Stimulated activated CD8-positive, alpha-beta memory T cell treated with anti-CD3 and anti-CD28 coated beads, Interleukin-15, amount 100 ng/mL, for 24 hours (primary cell): ENCODE data around the gene ADAMTS14.

ENCODE experiments used
- DNase-seq: peaks from one replicate; pipeline ENCODE4 v3.0.0-alpha.2; 2020; ENCODE audit warnings: low read depth

The ADAMTS14 gene

DNA sequence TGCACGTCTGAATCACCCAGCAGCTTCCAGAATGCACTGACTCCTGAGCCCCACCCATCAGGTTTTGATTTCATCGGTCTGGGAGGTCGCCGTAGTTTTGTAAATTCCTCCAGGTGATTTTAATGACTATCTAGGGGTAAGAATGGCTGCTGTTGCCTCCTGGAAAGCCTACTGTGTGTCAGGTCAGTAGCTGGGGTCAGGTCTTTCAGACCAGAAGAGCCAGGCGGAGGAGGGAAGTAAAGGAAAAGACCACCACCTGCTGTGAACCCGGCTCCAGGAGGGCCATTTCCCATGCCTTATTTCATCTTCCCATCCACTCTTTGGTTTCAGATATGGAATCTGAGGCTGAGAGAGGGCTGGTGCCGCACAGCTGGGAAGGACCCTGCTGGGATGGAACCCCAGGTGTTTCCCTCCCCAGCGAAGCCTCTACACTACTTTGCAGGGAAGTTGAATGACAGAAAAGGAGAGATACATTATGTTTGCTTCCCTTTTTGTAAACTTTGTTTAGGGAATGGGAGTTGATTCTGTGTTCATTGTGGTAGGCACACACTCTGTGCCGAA lies 19.8 kb downstream of the ADAMTS14 start:
- no peak for DNase-seq

DNA sequence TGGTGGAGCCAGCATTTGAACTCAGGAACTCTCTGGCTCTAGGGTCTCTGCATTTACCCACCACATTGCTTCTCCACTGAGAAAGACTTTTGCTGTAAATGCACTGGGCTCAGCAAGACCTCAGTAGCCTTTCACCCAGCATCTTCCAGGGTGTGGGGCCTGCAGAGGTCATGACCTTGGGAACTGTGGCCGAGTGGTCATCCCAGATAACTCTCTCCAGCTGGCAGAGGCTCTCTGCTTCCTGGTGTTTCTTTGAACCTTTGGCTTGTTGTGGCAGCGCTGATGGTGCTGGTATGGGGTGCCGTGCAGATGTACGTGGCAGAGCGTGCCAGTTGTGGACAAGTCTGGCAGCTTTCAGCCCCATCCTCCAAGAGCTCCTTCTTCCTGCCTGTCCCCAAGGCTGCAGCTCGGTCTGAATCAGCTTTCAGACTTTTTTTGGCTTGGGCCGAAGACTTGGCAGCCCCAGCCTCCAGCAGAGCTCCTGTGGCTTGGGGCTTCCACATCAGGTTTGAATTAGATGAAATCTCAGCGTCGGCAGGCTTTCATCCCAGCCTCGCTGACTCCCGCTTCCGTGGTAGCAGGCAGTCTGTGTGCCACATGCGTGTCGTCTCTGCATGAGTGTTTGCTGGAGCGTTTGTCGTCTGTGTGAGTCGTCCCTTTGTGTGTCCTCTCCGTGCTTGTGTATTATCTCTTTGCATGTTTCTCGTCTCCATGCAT lies 21.5 kb downstream of the ADAMTS14 start:
- no peak for DNase-seq

DNA sequence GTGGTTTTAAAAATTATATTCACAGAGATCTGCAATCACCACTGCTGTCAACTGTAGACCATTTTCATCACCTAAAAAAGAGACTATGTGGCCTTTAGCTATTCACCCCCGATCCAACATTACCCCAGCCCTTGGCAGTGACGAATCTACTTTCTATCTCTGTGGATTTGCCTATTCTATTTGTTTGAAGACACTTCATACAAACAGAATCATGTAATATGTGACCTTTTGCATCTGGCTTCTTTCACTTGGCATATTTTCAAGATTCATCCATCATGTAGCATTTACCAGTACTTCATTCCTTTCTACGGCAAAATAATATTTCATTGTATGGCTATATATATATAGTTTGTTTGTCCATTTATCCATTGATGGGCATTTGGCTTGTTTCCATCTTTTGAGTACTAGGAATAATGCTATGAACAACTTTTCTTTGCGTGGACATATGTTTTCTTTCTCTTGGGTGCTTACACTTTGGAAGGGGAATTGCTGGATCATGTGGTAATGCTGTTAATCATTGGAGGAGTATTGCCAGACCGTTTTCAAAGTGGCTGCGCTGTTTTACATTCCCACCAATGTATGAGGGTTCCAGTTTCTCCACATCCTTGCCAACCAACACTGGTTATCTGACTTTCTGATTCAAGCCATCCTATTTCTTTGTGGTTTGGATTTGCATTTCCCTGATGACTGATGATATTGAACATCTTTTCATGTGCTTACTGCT lies 22.3 kb downstream of the ADAMTS14 start:
- no peak for DNase-seq

DNA sequence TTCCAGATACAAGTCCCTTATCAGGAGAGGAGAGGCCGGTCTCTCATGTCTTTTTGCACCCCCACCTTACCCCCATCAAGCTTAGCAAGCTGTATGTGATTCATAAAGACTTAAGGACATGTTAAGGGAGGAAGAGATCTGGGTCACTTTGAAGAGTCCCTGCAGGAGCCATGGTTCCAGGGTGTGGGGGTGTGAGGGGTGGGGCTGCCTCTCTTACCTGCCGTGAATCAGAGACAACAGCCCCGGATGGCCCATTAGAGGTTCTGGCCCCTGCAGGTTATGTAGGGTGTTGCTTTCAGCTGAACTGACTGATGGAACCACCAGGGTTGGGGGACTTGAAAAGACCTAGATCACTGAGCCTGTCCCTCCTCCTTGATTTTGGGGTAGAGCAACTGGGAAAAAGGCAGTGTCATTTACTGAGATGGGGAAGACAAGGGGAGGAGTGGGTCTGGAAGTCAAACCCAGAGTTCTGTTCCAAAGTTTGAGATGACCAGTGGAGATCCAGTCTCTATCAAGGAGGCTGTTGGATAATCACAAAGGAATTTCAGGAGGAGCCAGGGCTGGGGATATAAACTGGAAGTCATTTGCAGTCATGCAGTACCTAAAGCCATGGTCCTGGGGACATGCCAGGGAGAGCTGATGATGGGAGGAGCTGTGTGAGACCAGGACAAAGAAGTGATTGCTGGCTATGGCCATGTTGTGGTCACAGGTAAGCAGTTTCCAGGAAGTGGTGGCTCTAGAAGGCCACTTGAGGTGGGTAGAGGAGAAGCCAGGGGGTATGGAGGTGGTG lies 23.1 kb downstream of the ADAMTS14 start:
- DNase-seq: no peak

DNA sequence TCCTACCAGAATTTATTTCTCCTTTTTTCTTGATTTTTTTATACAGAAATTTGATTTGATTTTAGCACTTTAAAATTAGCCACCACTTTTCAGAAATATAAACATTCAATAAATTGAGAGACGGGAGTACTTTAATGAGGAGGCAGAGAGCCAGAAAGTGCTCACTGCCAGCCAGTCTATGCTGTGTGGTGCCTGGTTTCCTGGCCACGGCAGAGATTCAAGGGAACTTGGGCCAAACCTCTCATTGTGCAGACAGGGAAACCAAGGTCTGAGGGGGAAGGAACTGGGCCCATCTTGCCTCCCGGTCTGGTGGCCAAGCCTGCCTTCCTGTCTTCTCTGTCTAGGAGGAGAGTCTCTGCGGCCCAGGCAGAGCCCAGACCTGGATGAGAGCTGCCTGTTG lies 25.9 kb downstream of the ADAMTS14 start:
- no peak for DNase-seq

DNA sequence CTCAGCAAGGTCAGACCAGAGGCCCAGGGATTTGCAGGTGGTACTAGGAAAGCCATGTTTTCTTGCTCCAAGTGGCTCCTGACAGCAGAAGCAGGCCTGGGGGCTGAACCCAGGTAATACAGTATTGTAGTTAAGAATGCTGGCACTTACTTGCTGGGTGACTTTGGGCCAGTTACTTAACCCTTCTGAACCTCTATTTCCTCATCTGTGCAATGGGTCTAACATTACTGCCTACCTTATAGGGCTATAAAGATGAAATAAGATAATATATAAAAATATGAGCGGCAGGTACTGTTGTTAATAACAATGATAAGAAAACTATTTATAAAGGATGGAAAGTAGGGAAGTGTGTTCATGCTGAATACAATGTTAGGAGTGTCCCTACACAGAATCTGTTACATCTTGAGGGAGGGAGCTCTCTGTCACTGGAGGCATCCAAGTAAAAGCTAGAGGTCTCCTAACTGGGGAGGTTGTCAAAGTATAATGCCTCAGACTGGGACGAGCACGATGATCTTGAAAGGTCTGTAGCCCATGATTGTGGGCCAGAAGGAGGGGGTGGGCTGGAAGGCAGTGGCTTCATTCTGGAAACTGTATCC lies 26.9 kb downstream of the ADAMTS14 start:
- DNase-seq: no peak

DNA sequence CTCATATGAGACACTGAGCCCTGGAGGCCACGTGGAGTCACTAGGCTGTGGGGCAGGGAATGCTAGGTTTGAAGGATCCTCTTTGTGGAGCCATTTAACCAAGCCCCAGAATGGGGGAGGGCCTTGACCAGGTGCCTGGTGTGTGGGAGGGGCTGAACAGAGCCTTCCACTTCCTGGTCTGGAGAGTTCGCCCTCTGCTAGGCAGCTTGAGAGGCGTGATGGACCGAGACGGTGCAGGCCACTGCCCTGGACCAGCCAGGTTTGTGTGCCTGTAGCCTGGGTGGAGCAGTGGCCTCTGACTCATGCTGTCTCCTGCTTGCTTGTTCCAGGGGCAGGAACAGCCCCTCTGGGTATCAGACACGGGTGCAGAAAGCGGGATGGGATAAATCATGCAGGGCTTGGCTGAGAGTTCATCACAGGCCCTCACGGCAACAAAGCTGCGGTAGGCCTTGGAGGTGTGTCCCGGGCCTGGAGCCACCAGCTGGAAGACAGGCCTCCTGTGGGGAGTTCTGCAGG lies 27.4 kb downstream of the ADAMTS14 start:
- no peak for DNase-seq

DNA sequence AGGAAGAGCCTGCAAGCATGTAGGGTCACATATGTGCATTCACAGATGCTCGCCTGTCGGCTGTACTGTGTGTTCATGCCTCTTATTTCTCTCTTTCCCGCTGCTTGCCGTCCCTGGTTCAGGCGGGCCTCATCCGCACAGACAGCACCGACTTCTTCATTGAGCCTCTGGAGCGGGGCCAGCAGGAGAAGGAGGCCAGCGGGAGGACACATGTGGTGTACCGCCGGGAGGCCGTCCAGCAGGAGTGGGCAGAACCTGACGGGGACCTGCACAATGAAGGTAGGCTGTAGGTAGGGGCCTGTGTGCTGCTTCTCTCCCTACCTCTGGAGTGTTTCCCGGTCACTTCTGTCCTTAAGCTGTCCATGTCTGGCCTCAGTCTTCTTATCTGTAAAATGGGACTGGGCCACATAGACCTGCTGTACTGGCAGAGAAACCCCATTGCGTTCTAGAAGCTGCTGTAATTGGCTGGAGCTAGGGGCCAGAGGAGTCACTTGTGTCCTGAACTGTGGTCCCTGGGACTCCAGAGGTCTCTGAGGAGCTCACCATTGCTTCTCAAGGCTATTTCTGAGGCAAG lies 30.0 kb downstream of the ADAMTS14 start:
- DNase-seq: no peak

DNA sequence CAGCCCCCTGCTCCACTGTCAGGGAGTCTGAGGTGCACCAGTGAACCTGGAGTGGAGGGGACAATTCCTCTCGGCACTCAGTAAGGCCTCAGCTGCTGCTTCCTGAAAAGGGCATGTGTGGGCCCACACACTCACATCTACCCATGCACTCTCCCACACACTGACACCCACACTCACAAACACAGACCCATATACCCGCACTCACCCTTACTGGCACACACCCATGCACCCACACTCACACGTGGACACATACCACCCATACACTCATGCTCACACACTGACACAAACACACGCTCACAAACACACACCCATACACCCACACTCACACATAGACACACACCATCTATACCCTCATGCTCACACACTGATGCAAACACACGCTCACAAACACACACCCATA lies 31.9 kb downstream of the ADAMTS14 start:
- DNase-seq: no peak

DNA sequence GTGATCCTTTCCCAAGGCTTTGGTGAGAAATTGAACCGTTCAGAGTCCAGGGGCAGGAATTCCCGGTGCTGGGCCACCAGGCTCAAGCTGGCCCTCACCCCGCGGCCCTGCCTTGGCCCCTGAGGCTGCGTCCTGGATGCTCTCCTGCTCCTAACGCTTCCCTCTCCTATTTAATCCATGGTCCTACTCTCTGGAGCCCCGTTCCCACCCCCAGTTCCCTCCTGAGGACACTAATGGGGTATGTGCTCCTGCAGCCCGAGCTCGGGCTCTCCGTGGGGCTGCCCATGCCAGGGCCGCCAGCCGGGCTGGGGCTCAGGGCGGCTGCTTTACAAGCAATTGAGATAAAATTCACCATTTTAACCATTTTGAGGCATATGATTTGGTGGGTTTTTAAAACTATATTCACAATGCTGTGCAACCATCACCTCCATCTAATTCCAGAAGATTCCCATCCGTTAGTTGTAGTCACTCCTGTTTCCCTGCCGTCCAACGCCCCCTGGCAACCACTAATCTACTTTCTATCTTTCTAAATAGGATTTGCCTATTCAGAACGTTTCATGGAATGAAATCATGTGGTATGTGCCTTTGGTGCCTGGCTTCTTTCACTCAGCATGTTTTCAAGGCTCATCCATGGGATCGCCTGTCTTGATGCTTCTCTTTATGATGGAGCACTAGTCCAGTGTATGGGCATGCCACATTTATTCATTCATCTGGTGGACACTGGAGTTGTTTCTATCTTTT lies 33.0 kb downstream of the ADAMTS14 start:
- no peak for DNase-seq

DNA sequence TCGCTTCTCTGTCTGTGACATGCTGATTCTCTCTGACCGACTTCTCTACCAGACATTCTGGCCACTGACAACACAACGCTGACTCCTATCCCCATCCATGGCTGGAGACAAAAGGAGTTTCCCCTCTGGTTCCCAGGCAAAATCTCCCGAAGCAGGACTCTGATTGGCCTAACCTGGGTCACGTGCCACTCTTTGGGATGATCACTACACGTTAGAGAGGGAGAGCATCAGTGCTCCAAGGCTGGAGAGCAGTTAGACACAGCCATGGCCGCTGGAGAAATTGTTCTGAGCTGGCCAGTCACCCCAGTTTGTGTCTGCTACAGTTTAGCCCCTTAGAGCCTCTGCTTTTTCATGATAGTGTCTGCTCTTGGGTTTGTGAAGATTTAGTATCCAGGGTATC lies 38.9 kb downstream of the ADAMTS14 start:
- no peak for DNase-seq

DNA sequence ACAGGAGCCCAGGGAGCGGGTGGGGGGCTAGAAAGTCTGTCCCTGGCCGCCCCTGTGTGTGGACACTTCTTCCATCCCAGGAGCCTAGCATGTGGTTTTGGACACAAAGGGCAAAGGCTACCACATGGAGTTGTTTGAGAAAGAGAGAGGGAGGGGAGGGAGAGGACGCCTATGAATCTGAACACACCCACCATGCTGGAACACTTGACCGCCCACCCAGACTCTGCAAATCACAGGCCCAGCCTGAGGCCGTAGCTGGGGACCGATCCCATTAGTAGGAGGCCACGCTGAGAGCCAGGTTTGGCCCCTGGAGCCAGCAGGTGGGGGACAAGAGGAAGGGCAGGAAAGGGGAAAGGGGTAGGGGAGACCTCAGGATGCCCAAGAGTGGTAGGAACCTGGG lies 39.6 kb downstream of the ADAMTS14 start:
- no peak for DNase-seq

DNA sequence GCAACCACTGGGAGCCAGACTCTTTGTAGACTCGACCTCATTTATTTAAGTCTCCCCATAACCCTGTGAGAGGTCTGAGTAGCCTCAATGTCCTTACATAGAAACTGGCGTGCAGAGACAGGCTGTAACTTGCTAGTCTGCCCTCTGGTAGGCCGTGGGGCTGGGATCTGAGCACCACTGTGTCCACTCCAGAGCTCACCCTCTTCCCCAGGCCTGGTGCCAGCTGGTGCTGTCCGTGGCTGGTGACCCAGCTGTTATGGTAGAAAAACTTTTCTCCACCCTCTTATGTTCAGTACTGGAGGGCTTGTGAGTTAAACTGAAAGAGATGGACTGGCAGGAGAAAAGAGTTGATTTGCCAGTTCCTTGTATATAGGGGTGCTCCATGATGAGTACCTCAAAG lies 41.9 kb downstream of the ADAMTS14 start:
- no peak for DNase-seq

DNA sequence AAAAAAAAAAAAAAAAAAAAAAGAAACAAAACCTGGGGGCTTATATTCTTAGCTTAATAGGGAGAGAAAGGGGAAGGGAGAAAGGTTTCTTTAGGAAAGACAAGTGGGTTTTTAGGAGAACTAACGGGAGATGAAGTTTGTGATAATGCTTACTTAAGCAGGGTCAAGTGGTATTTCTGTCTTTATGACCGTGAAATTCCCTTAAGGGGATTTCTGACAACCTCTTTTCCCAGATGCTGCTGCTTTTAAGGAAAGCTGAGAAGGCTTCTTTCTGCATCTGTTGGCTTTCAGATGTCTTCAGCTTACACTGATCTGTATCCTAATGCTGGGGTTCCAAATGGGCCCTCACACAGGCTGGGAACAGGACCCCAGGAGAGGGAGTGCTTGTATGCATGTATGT lies 42.6 kb downstream of the ADAMTS14 start:
- no peak for DNase-seq

DNA sequence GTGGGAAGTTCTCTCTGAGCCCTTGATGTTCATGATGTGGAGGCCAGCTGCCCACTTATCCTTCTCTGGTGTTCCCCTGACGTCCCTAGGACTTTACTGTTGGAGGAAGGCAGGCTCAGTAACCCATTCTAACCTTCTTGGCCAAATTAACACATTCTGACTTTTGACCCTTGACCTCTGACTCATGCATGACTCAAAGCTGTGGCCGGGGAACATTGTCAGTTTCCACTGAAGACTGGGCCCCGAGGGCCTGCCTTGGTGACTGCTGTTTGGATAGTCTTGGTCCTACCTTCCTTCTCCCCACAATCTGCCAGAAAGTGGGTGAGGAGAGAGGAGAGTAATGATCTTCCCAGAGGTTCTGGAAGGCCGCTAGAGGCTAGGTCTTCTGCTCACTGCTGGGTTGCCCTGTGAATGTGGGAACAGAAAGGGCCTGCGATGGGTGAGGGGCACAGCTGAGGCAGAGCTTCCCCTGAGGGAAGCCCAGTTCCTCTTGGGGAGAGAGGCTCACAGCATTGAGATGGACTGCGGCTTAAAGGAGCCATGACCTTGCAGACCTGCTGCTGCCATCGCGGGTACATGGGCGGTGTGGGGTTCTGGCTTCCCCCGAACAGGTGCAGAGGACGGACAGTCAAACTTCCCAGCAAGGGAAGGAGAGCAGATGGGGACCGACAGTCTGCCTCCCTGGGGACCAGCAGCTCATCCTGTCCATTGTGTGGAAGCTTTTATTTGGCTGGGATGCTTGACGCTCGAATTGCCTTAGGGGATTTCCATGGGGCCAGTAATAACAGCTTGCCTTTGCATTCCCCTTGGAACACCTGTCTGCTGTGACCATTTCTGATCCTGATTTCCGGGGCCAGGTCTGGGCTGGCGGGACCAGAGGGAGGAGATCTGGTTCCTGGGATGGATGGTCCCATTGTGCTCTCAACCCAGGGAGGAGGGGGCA lies 43.8 kb downstream of the ADAMTS14 start:
- DNase-seq: no peak

DNA sequence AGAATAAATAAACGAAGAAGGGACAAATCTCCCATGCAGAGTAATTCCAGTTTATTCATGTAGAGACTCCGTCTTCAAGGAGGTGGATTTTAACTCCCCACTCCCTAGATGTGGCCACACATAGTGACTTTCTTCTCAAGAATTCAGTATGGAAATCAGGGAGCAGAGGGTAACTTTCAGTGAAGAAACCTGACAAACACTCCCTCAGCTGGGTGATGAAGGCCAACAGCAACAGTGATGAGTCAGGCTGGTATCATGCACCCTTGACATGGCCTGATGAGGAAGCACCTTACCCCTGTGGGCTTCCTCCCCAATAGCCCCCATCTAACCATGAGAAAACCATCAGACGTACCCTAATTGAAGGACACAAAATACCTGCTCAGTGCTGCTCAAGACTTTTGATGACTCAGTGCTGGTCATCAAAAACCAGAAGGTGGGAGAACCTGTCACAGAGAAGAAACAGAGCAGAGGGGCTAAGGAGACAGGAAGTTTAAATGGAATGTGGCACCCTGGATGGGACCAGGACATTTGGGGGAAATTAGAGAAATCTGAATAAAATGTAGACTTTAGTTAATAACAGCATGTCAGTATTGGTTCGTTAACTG lies 50.6 kb downstream of the ADAMTS14 start:
- DNase-seq: no peak

DNA sequence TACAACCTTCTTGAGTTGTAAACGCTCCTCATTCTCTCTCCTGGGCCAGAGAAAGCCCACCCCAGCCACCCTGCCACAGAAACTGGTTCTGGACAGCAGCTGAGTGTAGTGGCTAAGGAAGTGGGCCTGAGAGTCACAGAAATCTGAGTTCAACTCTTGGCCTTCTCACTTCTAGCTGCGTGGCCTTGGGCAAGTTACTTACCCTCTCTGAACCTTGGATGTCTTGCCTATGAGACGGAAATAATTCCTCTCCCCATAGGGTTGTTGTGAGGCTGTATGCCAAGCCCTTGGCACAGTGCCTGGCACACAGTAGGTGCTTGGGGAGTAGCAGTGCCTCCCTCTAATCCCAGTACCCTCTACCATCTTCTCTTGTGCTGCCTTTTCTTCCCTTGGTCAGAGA lies 51.5 kb downstream of the ADAMTS14 start:
- no peak for DNase-seq

DNA sequence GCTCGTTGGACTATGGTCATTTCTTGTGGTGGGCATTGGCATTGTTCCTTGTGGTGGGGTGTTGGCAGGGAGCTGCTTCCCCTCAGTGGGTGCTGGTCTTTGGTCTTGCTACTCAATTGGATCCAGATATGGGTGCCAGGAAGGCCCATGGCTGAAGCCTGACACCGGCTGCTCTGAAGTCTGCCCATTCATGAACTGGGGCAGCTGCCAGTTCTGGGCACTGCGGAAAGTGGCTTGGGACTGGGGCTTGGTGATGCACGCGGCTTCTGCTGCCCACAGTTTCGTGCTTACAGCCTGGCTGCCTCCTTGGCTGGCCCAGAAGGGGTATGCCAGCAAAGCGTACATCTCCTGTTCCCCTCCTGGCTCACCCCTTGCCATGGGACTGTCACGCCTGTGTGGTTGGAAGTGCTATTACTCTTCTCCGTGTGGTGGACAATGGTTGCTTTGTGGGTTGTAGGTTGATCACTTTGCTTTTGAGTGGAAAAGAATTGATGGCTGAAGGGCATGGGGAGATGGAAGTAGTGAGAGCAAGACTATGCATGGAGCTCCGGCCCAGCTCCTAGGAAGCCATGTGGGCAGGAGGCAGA lies 54.7 kb downstream of the ADAMTS14 start:
- no peak for DNase-seq

DNA sequence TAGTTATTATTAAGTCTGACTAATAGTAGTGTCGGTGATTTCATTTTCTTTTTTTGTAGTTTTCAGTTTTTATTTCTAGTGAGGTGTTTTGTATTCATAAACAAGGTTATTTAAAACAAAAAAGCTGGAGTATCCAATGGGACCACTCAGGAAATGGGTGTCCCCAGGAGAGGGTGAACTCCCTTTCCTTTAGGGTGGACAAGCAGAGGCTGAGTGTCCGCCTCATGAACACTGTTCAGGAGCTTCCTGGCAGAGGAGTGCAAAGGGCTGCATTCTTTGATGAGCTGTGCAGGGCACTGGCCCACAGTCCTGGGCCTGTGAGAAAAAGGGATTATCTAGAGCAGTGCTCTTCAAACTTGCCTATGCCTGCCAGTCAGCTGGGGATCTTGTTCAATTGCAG lies 56.0 kb downstream of the ADAMTS14 start:
- no peak for DNase-seq
